Caco-2 (cell line): ENCODE results near the gene TMEM140. TPM values are rescaled to one million over a fixed set of nuclear protein-coding genes. Genes with fewer than 3 reads are reported as not detected.

Source experiments
- BruUV-seq: library from RNA; stranded (reverse); fragments of 400-500 nt; replicated peaks from 2 replicates; lab custom pipeline; 2021; lab: Mats Ljungman, UMichigan
- CTCF ChIA-PET: fragments of 300-600 bp; sonication (Branson Sonifier 250); formaldehyde crosslinking; loops from one replicate; lab custom pipeline; 2022; ENCODE audit warnings: antibody characterized with exemption; lab: Charles Lee
- POLR2A ChIA-PET: fragments of 300-600 bp; sonication (Branson Sonifier 250); formaldehyde crosslinking; loops from one replicate; lab custom pipeline; 2022; ENCODE audit warnings: antibody characterized with exemption; lab: Charles Lee
- DNase-seq, 2 experiments: peaks; one replicate each; pipeline versions ENCODE4 v3.0.0 to v3.0.0-alpha.2; 2020 to 2022
- H3K27me3 ChIP-seq: replicated peaks from 2 replicates; pipeline ENCODE4 v1.6.0; 2011; ENCODE audit warnings: low read length; ENCODE audit not compliant: control insufficient read depth, insufficient read depth
- H3K36me3 ChIP-seq: 2 replicates; pipeline ENCODE4 v1.5.1; 2011; ENCODE audit warnings: low read length; ENCODE audit not compliant: control insufficient read depth, insufficient read depth
- H3K4me1 ChIP-seq: fragments of 250-450 bp; sonication (Bioruptor Pico); 2 replicates; pipeline ENCODE4 v1.5.1; 2020; ENCODE audit warnings: mild to moderate bottlenecking
- H3K4me3 ChIP-seq: 2 replicates; pipeline ENCODE4 v1.5.1; 2011; ENCODE audit warnings: low read depth, mild to moderate bottlenecking, control low read depth, low read length
- H3K9me3 ChIP-seq: fragments of 250-450 bp; sonication (Bioruptor Pico); 2 replicates; pipeline ENCODE4 v1.5.1; 2020; ENCODE audit warnings: mild to moderate bottlenecking, moderate library complexity
- H3K27ac Mint-ChIP-seq: one replicate; pipeline ENCODE4 v1.8.0; 2022; ENCODE audit warnings: mixed read lengths; ENCODE audit not compliant: unreplicated experiment
- H3K27me3 Mint-ChIP-seq: one replicate; pipeline ENCODE4 v1.8.0; 2022; ENCODE audit warnings: mixed read lengths; ENCODE audit not compliant: insufficient read depth, unreplicated experiment
- H3K36me3 Mint-ChIP-seq: one replicate; pipeline ENCODE4 v1.8.0; 2022; ENCODE audit warnings: mild to moderate bottlenecking, mixed read lengths; ENCODE audit not compliant: insufficient read depth, unreplicated experiment
- H3K4me1 Mint-ChIP-seq: one replicate; pipeline ENCODE4 v1.8.0; 2022; ENCODE audit warnings: low read depth, mixed read lengths; ENCODE audit not compliant: unreplicated experiment
- H3K4me3 Mint-ChIP-seq: one replicate; pipeline ENCODE4 v1.8.0; 2022; ENCODE audit warnings: mild to moderate bottlenecking, moderate library complexity, mixed read lengths; ENCODE audit not compliant: unreplicated experiment
- H3K9me3 Mint-ChIP-seq: one replicate; pipeline ENCODE4 v1.8.0; 2022; ENCODE audit warnings: mixed read lengths; ENCODE audit not compliant: unreplicated experiment
- CTCF ChIP-seq, 2 experiments: fragments of 200-600 bp in 1 of 2; IDR thresholded peaks; 1 replicate in 1 of 2; 2 replicates in 1 of 2; pipeline versions ENCODE4 v1.5.1 to v1.8.0; 2011 to 2022; ENCODE audit warnings: antibody characterized with exemption in 1 of 2, control low read depth in 1 of 2, inconsistent platforms in 1 of 2, low read depth in 1 of 2, low read length in 1 of 2, mild to moderate bottlenecking in 1 of 2, moderate library complexity in 1 of 2; ENCODE audit not compliant: insufficient read depth in 1 of 2, severe bottlenecking in 1 of 2, unreplicated experiment in 1 of 2
- intact Hi-C: fragments of 100-400 bp; cut with micrococcal nuclease; formaldehyde crosslinking; loops from one replicate; pipeline ENCODE4 v1.10.0; 2022; ENCODE audit not compliant: unreplicated experiment
- total RNA-seq: library from RNA; stranded (reverse); gene quantifications from 2 replicates; pipeline ENCODE4 v1.2.3, GENCODE V29; 2022

TMEM140 gene
- total RNA-seq, 1 experiment from 2014 or later = 6.1 TPM

GRCh38 chr7:135189961-135190360 is 42.1 kb downstream of the TMEM140 start:
- peaks cover 6% of the 10 kb centered on the region for H3K36me3 Mint-ChIP-seq

GRCh38 chr7:135190703-135191102 is 42.8 kb downstream of the TMEM140 start:
- no peak for TF ChIP-seq CTCF (IDR thresholded peaks at IDR 0.05; ENCODE audit: insufficient read depth in 1 of 2, low read depth in 1 of 2, low read length in 1 of 2, severe bottlenecking in 1 of 2, unreplicated experiment in 1 of 2)
- Mint-ChIP-seq H3K27me3 (no peaks in the 10 kb centered on the region), H3K4me1 (no peaks in the 10 kb centered on the region), H3K36me3 (peaks cover 6% of the 10 kb centered on the region), H3K4me3 (no peak overlapping the region), H3K27ac (no peak overlapping the region), H3K9me3 (no peaks in the 10 kb centered on the region)
- BruUV-seq = no TSS peak
- peaks cover 2% of the 10 kb centered on the region; the same call in 1 of the 2 replicates for H3K36me3 ChIP-seq
- intact Hi-C loops = no loop called here
- no peaks in the 10 kb centered on the region for H3K4me1 ChIP-seq
- ChIA-PET CTCF (no interaction called here), POLR2A (no interaction called here)
- H3K27me3 ChIP-seq = no peaks in the 10 kb centered on the region
- no peak for DNase-seq
- no peaks in the 10 kb centered on the region for H3K9me3 ChIP-seq
- no peak overlapping the region for H3K4me3 ChIP-seq

More at GRCh38 chr7:135189961-135190360, 42.1 kb downstream of the TMEM140 start:
- TF ChIP-seq CTCF (IDR thresholded peaks at IDR 0.05; ENCODE audit: insufficient read depth in 1 of 2, low read depth in 1 of 2, low read length in 1 of 2, severe bottlenecking in 1 of 2, unreplicated experiment in 1 of 2) = no peak
- Histone ChIP-seq H3K9me3 (no peaks in the 10 kb centered on the region), H3K4me3 (no peak overlapping the region), H3K27me3 (no peaks in the 10 kb centered on the region), H3K4me1 (no peaks in the 10 kb centered on the region), H3K36me3 (peaks cover 2% of the 10 kb centered on the region; the same call in 1 of the 2 replicates)
- Mint-ChIP-seq H3K27ac (no peak overlapping the region), H3K27me3 (no peaks in the 10 kb centered on the region), H3K9me3 (no peaks in the 10 kb centered on the region), H3K4me3 (no peak overlapping the region), H3K4me1 (no peaks in the 10 kb centered on the region)
- ChIA-PET POLR2A (no interaction called here), CTCF (no interaction called here)
- no peak for DNase-seq
- BruUV-seq = no TSS peak
- intact Hi-C loops = no loop called here

- ChIA-PET CTCF (no interaction called here), POLR2A (no interaction called here)
- no peaks in the 10 kb centered on the region for H3K27me3 Mint-ChIP-seq
- BruUV-seq = no TSS peak
- no peaks in the 10 kb centered on the region for H3K4me1 ChIP-seq
- no peak for TF ChIP-seq CTCF (IDR thresholded peaks at IDR 0.05; ENCODE audit: insufficient read depth in 1 of 2, low read depth in 1 of 2, low read length in 1 of 2, severe bottlenecking in 1 of 2, unreplicated experiment in 1 of 2)
- no peaks in the 10 kb centered on the region for H3K9me3 ChIP-seq
- H3K9me3 Mint-ChIP-seq = no peaks in the 10 kb centered on the region
- no peak for DNase-seq
- peaks cover under 1% of the 10 kb centered on the region for H3K36me3 Mint-ChIP-seq
- intact Hi-C loops = no loop called here
- H3K4me3 Mint-ChIP-seq = no peak overlapping the region
- no peak overlapping the region for H3K27ac Mint-ChIP-seq
- H3K4me1 Mint-ChIP-seq = no peaks in the 10 kb centered on the region
- H3K27me3 ChIP-seq = no peaks in the 10 kb centered on the region
- peaks cover 2% of the 10 kb centered on the region; the same call in 1 of the 2 replicates for H3K36me3 ChIP-seq
- no peak overlapping the region for H3K4me3 ChIP-seq
Observed at GRCh38 chr7:135192914-135193536, 45.2 kb downstream of the TMEM140 start.
